ENCODE data around the gene TPRN. TPM values are rescaled to one million over a fixed set of nuclear protein-coding genes. Genes with fewer than 3 reads are reported as not detected.

The TPRN gene
- polyA plus RNA-seq, 1 donor from 2014 or later = 8.1 TPM

DNA sequence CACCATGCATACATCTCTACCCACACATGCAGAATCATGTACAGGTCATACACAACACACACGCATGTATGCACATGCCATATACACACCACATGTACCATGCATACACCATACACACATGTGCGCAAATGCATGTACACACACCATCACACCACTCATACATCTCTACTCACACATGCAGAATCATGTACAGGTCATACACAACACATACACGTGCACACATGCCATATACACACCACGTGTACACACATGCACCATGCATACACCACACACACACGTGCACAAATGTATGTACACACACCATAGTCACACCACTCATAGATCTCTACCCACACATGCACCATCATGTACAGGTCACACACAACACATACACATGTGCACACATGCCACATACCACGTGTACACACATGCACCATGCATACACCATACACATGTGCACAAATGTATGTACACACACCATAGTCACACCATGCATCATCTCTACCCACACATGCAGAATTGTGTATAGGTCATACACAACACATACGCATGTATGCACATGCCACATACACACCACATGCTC lies 47.6 kb downstream of the TPRN start:
- no peaks in the 10 kb centered on the region for H3K36me3 ChIP-seq (ENCODE audit: insufficient read depth, low read length)
- no peak overlapping the region for H3K4me3 ChIP-seq (ENCODE audit: low read length)
- no peaks in the 10 kb centered on the region for H3F3A ChIP-seq (ENCODE audit: insufficient read depth, low read length, poor library complexity, severe bottlenecking)
- H3K9me2 ChIP-seq (ENCODE audit: insufficient read depth, low read length) = no peaks in the 10 kb centered on the region
- no peaks in the 10 kb centered on the region for H4K20me1 ChIP-seq (ENCODE audit: insufficient read depth)
- no peak overlapping the region for H3K9ac ChIP-seq (ENCODE audit: low read length)
- no peak overlapping the region for H3K4me2 ChIP-seq (ENCODE audit: low read length)
- no peak overlapping the region for H3K27ac ChIP-seq (ENCODE audit: low read length)
- H2AFZ ChIP-seq (ENCODE audit: low read depth, low read length) = no peak overlapping the region
- H3K9me3 ChIP-seq (ENCODE audit: low read length) = no peaks in the 10 kb centered on the region
- H3K79me2 ChIP-seq (replicated peaks; ENCODE audit: insufficient read depth, low read length) = no peaks in the 10 kb centered on the region
- H3K27me3 ChIP-seq (ENCODE audit: insufficient read depth, low read depth, low read length) = peaks cover 28% of the 10 kb centered on the region
- TF ChIP-seq RAD21 (conservative IDR thresholded peaks at IDR 0.05) = no peak

- Histone ChIP-seq H3K36me3 (ENCODE audit: insufficient read depth, low read length) (no peaks in the 10 kb centered on the region), H3K27ac (ENCODE audit: low read length) (no peak overlapping the region)
Observed at GRCh38 chr9:137150617-137151457, 49.7 kb downstream of the TPRN start.

More at GRCh38 chr9:137150617-137151457, 49.7 kb downstream of the TPRN start:
- no peak overlapping the region for H2AFZ ChIP-seq (ENCODE audit: low read depth, low read length)
- no peak overlapping the region for H3K4me2 ChIP-seq (ENCODE audit: low read length)
- H3F3A ChIP-seq (ENCODE audit: insufficient read depth, low read length, poor library complexity, severe bottlenecking) = no peaks in the 10 kb centered on the region
- no peak overlapping the region for H3K9ac ChIP-seq (ENCODE audit: low read length)
- TF ChIP-seq TAF1 (IDR thresholded peaks at IDR 0.05; ENCODE audit: low read depth) = no peak
- no peak for TF ChIP-seq SMC3 (conservative IDR thresholded peaks at IDR 0.05; ENCODE audit: poor library complexity)
- TF ChIP-seq MXI1 (conservative IDR thresholded peaks at IDR 0.05; ENCODE audit: poor library complexity, severe bottlenecking) = no peak
- no peak for TF ChIP-seq EP300 (conservative IDR thresholded peaks at IDR 0.05; ENCODE audit: poor library complexity, severe bottlenecking)
- no peak for TF ChIP-seq EZH2 (IDR thresholded peaks at IDR 0.05; ENCODE audit: borderline replicate concordance, insufficient read depth, low read length, poor library complexity, severe bottlenecking)
- TF ChIP-seq, protein P1, sequence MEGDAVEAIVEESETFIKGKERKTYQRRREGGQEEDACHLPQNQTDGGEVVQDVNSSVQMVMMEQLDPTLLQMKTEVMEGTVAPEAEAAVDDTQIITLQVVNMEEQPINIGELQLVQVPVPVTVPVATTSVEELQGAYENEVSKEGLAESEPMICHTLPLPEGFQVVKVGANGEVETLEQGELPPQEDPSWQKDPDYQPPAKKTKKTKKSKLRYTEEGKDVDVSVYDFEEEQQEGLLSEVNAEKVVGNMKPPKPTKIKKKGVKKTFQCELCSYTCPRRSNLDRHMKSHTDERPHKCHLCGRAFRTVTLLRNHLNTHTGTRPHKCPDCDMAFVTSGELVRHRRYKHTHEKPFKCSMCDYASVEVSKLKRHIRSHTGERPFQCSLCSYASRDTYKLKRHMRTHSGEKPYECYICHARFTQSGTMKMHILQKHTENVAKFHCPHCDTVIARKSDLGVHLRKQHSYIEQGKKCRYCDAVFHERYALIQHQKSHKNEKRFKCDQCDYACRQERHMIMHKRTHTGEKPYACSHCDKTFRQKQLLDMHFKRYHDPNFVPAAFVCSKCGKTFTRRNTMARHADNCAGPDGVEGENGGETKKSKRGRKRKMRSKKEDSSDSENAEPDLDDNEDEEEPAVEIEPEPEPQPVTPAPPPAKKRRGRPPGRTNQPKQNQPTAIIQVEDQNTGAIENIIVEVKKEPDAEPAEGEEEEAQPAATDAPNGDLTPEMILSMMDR (IDR thresholded peaks at IDR 0.05; ENCODE audit: poor library complexity, severe bottlenecking) = no peak
- no peak for TF ChIP-seq POLR2AphosphoS5 (IDR thresholded peaks at IDR 0.05)
- TF ChIP-seq REST (IDR thresholded peaks at IDR 0.05; ENCODE audit: borderline replicate concordance) = no peak
- no peak for TF ChIP-seq RAD21 (conservative IDR thresholded peaks at IDR 0.05)
- H3K27me3 ChIP-seq (ENCODE audit: insufficient read depth, low read depth, low read length) = peaks cover 8% of the 10 kb centered on the region
- no peak overlapping the region for H3K4me3 ChIP-seq (ENCODE audit: low read length)
- H3K9me3 ChIP-seq (ENCODE audit: low read length) = no peaks in the 10 kb centered on the region
- no peaks in the 10 kb centered on the region for H3K9me2 ChIP-seq (ENCODE audit: insufficient read depth, low read length)
- H4K20me1 ChIP-seq (ENCODE audit: insufficient read depth) = no peaks in the 10 kb centered on the region
- H3K79me2 ChIP-seq (replicated peaks; ENCODE audit: insufficient read depth, low read length) = no peaks in the 10 kb centered on the region
